ENCODE measurements around the gene RBM12.

GRCh38 chr20:35630636-35631035 lies 34.1 kb downstream of the RBM12 start:
- TF ChIP-seq GABPA (IDR thresholded peaks at IDR 0.05 in 1 of 2, conservative IDR thresholded peaks at IDR 0.05 in 1 of 2) (no peak), CTCF (IDR thresholded peaks at IDR 0.05; ENCODE audit: low read depth, low read length, missing input control) (no peak), REST (IDR thresholded peaks at IDR 0.05) (no peak), MAX (IDR thresholded peaks at IDR 0.05) (no peak), JUND (IDR thresholded peaks at IDR 0.05) (no peak), TAF1 (conservative IDR thresholded peaks at IDR 0.05) (no peak), ATF3 (IDR thresholded peaks at IDR 0.05) (no peak), NR2F2 (IDR thresholded peaks at IDR 0.05) (no peak), RXRA (IDR thresholded peaks at IDR 0.05) (no peak), YY1 (IDR thresholded peaks at IDR 0.05) (no peak), FOXA1 (IDR thresholded peaks at IDR 0.05) (no peak), RAD21 (IDR thresholded peaks at IDR 0.05) (no peak)

Measured in liver (tissue), 3 donors.